HepG2 (cell line): ENCODE results near the gene MDH1B. TPM values are rescaled to one million over a fixed set of nuclear protein-coding genes. Genes with fewer than 3 reads are reported as not detected.

Experiments used
- AGO2 ChIP-seq: fragments of 200-400 bp; formaldehyde crosslinking; optimal IDR thresholded peaks from 2 replicates; pipeline ENCODE3; 2017; ENCODE audit warnings: mild to moderate bottlenecking, low read depth, low read length, moderate library complexity
- FOSL1 ChIP-seq: sonication (generic); formaldehyde crosslinking; IDR thresholded peaks from 2 replicates; pipeline ENCODE4 v1.9.0; 2021; ENCODE audit warnings: missing genetic modification reagents, borderline replicate concordance
- GTF2F1 ChIP-seq: fragments of 150-350 bp; IDR thresholded peaks from 2 replicates; pipeline ENCODE4 v1.6.1; 2014; ENCODE audit warnings: low read length
- HDAC6 ChIP-seq: fragments of 200-600 bp; sonication (generic); IDR thresholded peaks from 2 replicates; pipeline ENCODE4 v1.7.0; 2017; ENCODE audit warnings: mild to moderate bottlenecking, antibody characterized with exemption, low read length, low read depth
- HES4 ChIP-seq: sonication (generic); formaldehyde crosslinking; IDR thresholded peaks from 2 replicates; pipeline ENCODE4 v1.9.0; 2021; ENCODE audit warnings: mild to moderate bottlenecking, missing genetic modification reagents, borderline replicate concordance
- HMGXB4 ChIP-seq, 2 experiments: sonication (generic) in 1 of 2; formaldehyde crosslinking in 1 of 2; IDR thresholded peaks; 2 replicates each; pipeline versions ENCODE4 v1.4.0 to v1.6.1; 2018 to 2020; ENCODE audit warnings: missing genetic modification reagents in 2 of 2, borderline replicate concordance in 1 of 2, low read depth in 1 of 2, mild to moderate bottlenecking in 1 of 2, missing biosample characterization in 1 of 2
- JUN ChIP-seq: sonication (generic); formaldehyde crosslinking; IDR thresholded peaks from 2 replicates; pipeline ENCODE4 v1.4.0; 2020; ENCODE audit warnings: mild to moderate bottlenecking, missing genetic modification reagents
- NFIB ChIP-seq: sonication (generic); formaldehyde crosslinking; IDR thresholded peaks from 2 replicates; pipeline ENCODE4 v1.9.0; 2021; ENCODE audit warnings: missing genetic modification reagents, mild to moderate bottlenecking, borderline replicate concordance
- NFIC ChIP-seq: IDR thresholded peaks from 2 replicates; pipeline ENCODE4 v1.6.1; 2012; ENCODE audit warnings: mild to moderate bottlenecking, low read length, inconsistent platforms
- NFYC ChIP-seq: IDR thresholded peaks from 2 replicates; pipeline ENCODE4 v1.6.1; 2016; ENCODE audit warnings: missing genetic modification reagents, missing compliant biosample characterization
- ONECUT2 ChIP-seq: sonication (generic); formaldehyde crosslinking; IDR thresholded peaks from 2 replicates; pipeline ENCODE4 v1.4.0; 2020; ENCODE audit warnings: missing genetic modification reagents
- SOX6 ChIP-seq, 2 experiments: fragments of 450-650 bp in 1 of 2; sonication (generic) in 1 of 2; formaldehyde crosslinking in 1 of 2; IDR thresholded peaks; 2 replicates each; pipeline versions ENCODE4 v1.4.0 to v1.6.1; 2017 to 2020; ENCODE audit warnings: antibody characterized with exemption in 1 of 2, mild to moderate bottlenecking in 1 of 2, missing genetic modification reagents in 1 of 2
- ZNF431 ChIP-seq: sonication (generic); formaldehyde crosslinking; IDR thresholded peaks from 2 replicates; pipeline ENCODE4 v1.9.0; 2022; ENCODE audit warnings: missing genetic modification reagents, low read depth, mild to moderate bottlenecking, borderline replicate concordance
- ZNF510 ChIP-seq: sonication (generic); formaldehyde crosslinking; IDR thresholded peaks from 2 replicates; pipeline ENCODE4 v1.4.0; 2020; ENCODE audit warnings: low read depth, mild to moderate bottlenecking, missing genetic modification reagents
- ZNF547 ChIP-seq: sonication (generic); formaldehyde crosslinking; IDR thresholded peaks from 2 replicates; pipeline ENCODE4 v1.5.1; 2020; ENCODE audit warnings: mild to moderate bottlenecking, missing genetic modification reagents
- ZNF660 ChIP-seq: sonication (generic); formaldehyde crosslinking; IDR thresholded peaks from 2 replicates; pipeline ENCODE4 v1.5.1; 2020; ENCODE audit warnings: mild to moderate bottlenecking, low read depth, missing genetic modification reagents, borderline replicate concordance
- ZNF775 ChIP-seq: sonication (generic); formaldehyde crosslinking; IDR thresholded peaks from 2 replicates; pipeline ENCODE4 v1.4.0; 2020; ENCODE audit warnings: missing genetic modification reagents, mild to moderate bottlenecking, moderate library complexity, borderline replicate concordance
- ZNF782 ChIP-seq: sonication (generic); formaldehyde crosslinking; IDR thresholded peaks from 2 replicates; pipeline ENCODE4 v1.4.0; 2020; ENCODE audit warnings: missing genetic modification reagents, mild to moderate bottlenecking, borderline replicate concordance
- ZSCAN21 ChIP-seq: sonication (generic); formaldehyde crosslinking; IDR thresholded peaks from 2 replicates; pipeline ENCODE4 v1.8.0; 2022; ENCODE audit warnings: mild to moderate bottlenecking, missing genetic modification reagents, moderate library complexity, borderline replicate concordance
- polyA plus RNA-seq, 8 experiments: library from polyadenylated mRNA; depleted of rRNA in 3 of 8; stranded (reverse) in 7 of 8; unstranded in 1 of 8; fragments of >200 nt; fragmentation: Illumina TruSeq in 4 of 8; extraction: Trizol in 4 of 8; gene quantifications; 2 replicates each; pipeline versions ENCODE4 v1.2.1 to v1.2.3, GENCODE V29; 2011 to 2016; ENCODE audit warnings: low read depth in 4 of 8, missing spikeins in 1 of 8, mixed read lengths in 1 of 8; ENCODE audit not compliant: insufficient read depth in 1 of 8
- total RNA-seq, 5 experiments: library from RNA; depleted of rRNA; stranded (reverse); fragments of >200 nt; fragmentation: Illumina TruSeq; extraction: Trizol; gene quantifications; 2 replicates each; pipeline ENCODE4 v1.2.3, GENCODE V29; 2016; ENCODE audit warnings: low read depth in 1 of 5
- TF ChIP-seq, protein P1 (sequence below): IDR thresholded peaks from 2 replicates; pipeline ENCODE4 v1.6.1; 2016; ENCODE audit warnings: low read depth
- TF ChIP-seq, protein P2 (sequence below): sonication (generic); formaldehyde crosslinking; IDR thresholded peaks from 2 replicates; pipeline ENCODE4 v1.8.0; 2022; ENCODE audit warnings: low read depth, missing genetic modification reagents
- TF ChIP-seq, protein P3 (sequence below): sonication (generic); formaldehyde crosslinking; IDR thresholded peaks from 2 replicates; pipeline ENCODE4 v1.8.1; 2023; ENCODE audit warnings: mild to moderate bottlenecking, missing genetic modification reagents

Gene MDH1B
- total and polyA plus RNA-seq, 2 of the 13 experiments (the other 11 are each of a cell fraction or from before 2014, with no cell fraction given) = 0.17 to 0.86 TPM

GRCh38 chr2:206765242-206766056 is at the start of gene MDH1B, which contains the start of gene FASTKD2 (continued):
- TF ChIP-seq, protein P1, sequence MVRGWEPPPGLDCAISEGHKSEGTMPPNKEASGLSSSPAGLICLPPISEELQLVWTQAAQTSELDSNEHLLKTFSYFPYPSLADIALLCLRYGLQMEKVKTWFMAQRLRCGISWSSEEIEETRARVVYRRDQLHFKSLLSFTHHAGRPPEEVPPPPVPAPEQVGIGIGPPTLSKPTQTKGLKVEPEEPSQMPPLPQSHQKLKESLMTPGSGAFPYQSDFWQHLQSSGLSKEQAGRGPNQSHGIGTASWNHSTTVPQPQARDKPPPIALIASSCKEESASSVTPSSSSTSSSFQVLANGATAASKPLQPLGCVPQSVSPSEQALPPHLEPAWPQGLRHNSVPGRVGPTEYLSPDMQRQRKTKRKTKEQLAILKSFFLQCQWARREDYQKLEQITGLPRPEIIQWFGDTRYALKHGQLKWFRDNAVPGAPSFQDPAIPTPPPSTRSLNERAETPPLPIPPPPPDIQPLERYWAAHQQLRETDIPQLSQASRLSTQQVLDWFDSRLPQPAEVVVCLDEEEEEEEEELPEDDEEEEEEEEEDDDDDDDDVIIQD (CRISPR knock-in tag) = peak; percentile 71
- TF ChIP-seq, protein P2, sequence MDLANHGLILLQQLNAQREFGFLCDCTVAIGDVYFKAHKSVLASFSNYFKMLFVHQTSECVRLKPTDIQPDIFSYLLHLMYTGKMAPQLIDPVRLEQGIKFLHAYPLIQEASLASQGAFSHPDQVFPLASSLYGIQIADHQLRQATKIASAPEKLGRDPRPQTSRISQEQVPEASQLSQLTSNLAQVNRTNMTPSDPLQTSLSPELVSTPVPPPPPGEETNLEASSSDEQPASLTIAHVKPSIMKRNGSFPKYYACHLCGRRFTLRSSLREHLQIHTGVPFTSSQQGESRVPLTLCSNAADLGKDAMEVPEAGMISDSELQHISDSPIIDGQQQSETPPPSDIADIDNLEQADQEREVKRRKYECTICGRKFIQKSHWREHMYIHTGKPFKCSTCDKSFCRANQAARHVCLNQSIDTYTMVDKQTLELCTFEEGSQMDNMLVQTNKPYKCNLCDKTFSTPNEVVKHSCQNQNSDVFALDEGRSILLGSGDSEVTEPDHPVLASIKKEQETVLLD = no peak
- TF ChIP-seq JUN (peak; percentile 16; the same call in 1 of the 2 replicates), AGO2 (no peak), HES4 (CRISPR knock-in tag) (no peak; the same call in 1 of the 2 replicates), HMGXB4 (CRISPR knock-in tag; IDR thresholded peaks at IDR 0.05; ENCODE audit: borderline replicate concordance in 1 of 2, low read depth in 1 of 2) (peak; percentile 70 to 91; a peak in 3 of 4 replicates), GTF2F1 (no peak), ZSCAN21 (CRISPR knock-in tag) (no peak), NFYC (CRISPR knock-in tag) (peak; percentile 36; the same call in 1 of the 2 replicates), ZNF431 (CRISPR knock-in tag) (peak; percentile 25; the same call in 1 of the 2 replicates), HDAC6 (no peak), NFIB (CRISPR knock-in tag) (no peak), ONECUT2 (CRISPR knock-in tag) (no peak), ZNF775 (no peak), NFIC (no peak), ZNF510 (CRISPR knock-in tag) (peak; percentile 89; the same call in 1 of the 2 replicates), FOSL1 (CRISPR knock-in tag) (no peak), SOX6 (IDR thresholded peaks at IDR 0.05) (no peak), SOX6 (CRISPR knock-in tag; IDR thresholded peaks at IDR 0.05) (peak; percentile 71), ZNF782 (CRISPR knock-in tag) (peak; percentile 39), ZNF547 (peak; percentile 80), ZNF660 (CRISPR knock-in tag) (no peak)
- TF ChIP-seq, protein P3, sequence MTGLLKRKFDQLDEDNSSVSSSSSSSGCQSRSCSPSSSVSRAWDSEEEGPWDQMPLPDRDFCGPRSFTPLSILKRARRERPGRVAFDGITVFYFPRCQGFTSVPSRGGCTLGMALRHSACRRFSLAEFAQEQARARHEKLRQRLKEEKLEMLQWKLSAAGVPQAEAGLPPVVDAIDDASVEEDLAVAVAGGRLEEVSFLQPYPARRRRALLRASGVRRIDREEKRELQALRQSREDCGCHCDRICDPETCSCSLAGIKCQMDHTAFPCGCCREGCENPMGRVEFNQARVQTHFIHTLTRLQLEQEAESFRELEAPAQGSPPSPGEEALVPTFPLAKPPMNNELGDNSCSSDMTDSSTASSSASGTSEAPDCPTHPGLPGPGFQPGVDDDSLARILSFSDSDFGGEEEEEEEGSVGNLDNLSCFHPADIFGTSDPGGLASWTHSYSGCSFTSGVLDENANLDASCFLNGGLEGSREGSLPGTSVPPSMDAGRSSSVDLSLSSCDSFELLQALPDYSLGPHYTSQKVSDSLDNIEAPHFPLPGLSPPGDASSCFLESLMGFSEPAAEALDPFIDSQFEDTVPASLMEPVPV = peak; percentile 69; the same call in 1 of the 2 replicates
